LNCAP (cell line): ENCODE results near the gene ZSCAN25.

Experiments used
- TF ChIP-seq, protein P1 (sequence below): fragments of 450-650 bp; IDR thresholded peaks from 2 replicates; pipeline ENCODE4 v1.5.1; 2017; ENCODE audit warnings: mild to moderate bottlenecking

The ZSCAN25 gene

DNA sequence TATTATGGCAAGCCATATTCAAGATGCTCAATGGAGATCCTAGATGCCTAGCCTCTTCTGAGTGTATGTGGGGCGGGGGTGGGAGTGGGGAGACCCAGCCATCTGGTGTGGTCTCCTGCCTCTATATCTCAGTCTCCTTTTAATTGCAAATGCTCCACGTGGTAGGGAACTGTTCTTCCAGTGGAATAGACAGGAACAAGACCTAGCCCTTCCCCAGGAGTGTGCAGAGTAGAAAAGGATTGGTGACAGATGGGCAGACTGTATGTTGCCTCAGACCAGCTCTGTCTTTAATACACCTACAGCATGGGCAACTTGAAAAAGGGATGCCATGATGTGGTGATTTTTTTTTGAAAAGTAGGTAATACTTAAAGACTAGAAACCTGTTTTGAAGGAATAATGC, 50.4 kb downstream of the ZSCAN25 start:
- TF ChIP-seq, protein P1, sequence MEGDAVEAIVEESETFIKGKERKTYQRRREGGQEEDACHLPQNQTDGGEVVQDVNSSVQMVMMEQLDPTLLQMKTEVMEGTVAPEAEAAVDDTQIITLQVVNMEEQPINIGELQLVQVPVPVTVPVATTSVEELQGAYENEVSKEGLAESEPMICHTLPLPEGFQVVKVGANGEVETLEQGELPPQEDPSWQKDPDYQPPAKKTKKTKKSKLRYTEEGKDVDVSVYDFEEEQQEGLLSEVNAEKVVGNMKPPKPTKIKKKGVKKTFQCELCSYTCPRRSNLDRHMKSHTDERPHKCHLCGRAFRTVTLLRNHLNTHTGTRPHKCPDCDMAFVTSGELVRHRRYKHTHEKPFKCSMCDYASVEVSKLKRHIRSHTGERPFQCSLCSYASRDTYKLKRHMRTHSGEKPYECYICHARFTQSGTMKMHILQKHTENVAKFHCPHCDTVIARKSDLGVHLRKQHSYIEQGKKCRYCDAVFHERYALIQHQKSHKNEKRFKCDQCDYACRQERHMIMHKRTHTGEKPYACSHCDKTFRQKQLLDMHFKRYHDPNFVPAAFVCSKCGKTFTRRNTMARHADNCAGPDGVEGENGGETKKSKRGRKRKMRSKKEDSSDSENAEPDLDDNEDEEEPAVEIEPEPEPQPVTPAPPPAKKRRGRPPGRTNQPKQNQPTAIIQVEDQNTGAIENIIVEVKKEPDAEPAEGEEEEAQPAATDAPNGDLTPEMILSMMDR: no peak

DNA sequence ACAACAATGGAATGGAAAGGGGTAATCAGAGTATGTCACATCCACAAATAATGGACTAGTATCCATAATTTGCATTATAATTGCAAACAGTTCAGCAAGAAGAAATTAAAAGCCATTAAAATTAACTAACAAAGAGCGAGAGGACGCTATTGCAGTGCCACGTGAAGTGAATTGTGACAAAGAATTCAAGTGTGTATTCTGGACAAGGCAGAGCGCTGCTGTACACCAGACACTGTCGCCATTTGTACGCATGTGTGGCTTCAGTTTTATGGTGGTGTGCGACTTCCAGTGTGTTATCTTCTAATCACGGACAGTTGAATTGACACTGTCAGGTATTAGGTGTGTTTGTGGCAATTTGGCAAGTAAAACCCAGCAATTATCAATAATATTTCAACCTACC, 51.8 kb downstream of the ZSCAN25 start:
- TF ChIP-seq, protein P1: no peak

DNA sequence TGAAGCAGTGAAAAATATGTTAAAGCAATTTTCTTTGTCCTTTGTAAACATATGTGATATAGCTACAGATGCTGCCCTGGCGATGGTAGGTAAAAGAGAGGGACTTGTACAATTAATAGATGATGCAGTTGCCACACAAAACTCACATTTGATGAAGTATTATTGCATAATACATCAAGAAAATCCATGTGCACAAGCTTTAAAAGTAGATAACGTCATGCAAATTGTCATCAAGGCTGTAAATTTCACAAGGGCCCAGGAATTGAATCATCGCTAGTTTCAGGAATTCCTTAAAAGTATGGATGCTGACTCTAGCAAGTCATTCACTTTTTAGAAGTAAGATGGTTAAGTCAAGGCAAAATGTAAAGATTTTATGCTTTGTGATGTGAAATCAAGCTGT, 53.0 kb downstream of the ZSCAN25 start:
- TF ChIP-seq, protein P1: no peak

- TF ChIP-seq, protein P1: no peak
These were observed 55.8 kb downstream of the ZSCAN25 start for GRCh38 chr7:99672573-99672972.

- TF ChIP-seq, protein P1: no peak
These were observed 58.4 kb downstream of the ZSCAN25 start for GRCh38 chr7:99674995-99675742.

DNA sequence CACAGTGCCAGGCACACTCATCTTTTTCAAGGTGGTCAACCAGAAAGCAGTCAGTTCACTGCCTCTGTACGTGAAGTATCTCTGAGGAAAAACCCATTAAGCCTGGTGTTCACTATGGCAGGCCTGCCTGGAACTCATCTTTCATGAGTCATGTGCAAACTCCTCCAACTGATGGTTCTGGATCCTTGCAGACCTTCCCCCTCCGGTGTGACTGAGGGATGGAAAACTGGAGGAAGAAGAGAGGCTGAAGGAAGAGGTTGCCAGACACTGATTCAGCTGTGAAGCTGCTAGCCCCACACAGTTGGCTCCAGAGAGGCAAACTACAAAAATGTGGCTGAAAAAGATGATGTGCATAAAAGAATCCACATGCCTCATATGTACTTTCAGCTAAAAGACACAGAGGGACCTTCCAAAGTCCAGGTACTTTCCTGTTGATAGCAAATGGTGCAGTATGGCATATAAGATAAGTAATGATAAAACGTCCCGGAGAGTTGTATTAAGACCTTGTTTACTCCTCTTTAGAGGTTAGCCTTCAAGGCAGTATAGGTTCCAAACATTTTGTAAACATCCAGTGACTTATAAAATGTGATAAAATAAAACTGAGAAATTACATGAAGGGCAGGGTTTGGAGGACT, 60.4 kb downstream of the ZSCAN25 start:
- TF ChIP-seq, protein P1: no peak

- TF ChIP-seq, protein P1: no peak
These were observed 60.9 kb downstream of the ZSCAN25 start for GRCh38 chr7:99677648-99678045.
